ENCODE data around the gene RIIAD1. TPM values are rescaled to one million over a fixed set of nuclear protein-coding genes. Genes with fewer than 3 reads are reported as not detected.

RIIAD1 gene
- polyA plus RNA-seq, 1 donor (not counting 4 experiments of a cell fraction or from before 2014, with no cell fraction given), result not detected

DNA sequence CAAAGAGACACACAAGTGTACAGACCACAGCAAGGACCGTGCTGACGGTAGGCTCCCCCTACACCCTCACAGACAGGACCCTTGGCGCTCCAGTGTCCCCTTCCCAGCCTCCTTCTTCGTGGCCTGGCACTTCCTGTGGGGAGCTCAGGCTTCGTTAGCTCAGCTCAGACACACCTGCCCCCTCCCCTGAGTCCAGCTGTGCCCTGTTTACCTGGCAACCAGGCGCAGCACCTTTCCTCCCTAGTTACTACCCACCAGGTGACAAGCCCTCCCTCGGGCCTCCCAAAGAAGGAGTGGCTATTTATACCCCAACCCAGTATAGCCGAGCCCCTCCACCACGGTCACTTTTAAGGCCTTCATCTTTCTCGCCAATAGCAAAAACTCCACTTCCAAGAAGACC, 9.4 kb upstream of the RIIAD1 start:
- H2AFZ ChIP-seq (ENCODE audit: control insufficient read depth, low read length), result no peak overlapping the region
- FAIRE-seq (no peak), DNase-seq (ENCODE audit: low read depth, low spot score) (no peak)
- H3K27ac ChIP-seq (ENCODE audit: control insufficient read depth, insufficient read depth, low read length), result no peak overlapping the region
- H3K27me3 ChIP-seq (ENCODE audit: control insufficient read depth, extremely low read depth, insufficient read depth, low read length), result peaks cover 22% of the 10 kb centered on the region
- no peaks in the 10 kb centered on the region for H3K9me3 ChIP-seq (ENCODE audit: control insufficient read depth, low read depth, low read length)
- no peaks in the 10 kb centered on the region for H4K20me1 ChIP-seq (ENCODE audit: control insufficient read depth, extremely low read depth, insufficient read depth, low read length)
- TF ChIP-seq CTCF (optimal IDR thresholded peaks at IDR 0.05 in 1 of 3, IDR thresholded peaks at IDR 0.05 in 1 of 3, conservative IDR thresholded peaks at IDR 0.05 in 1 of 3; ENCODE audit: extremely low read depth in 1 of 3, insufficient read depth in 2 of 3, low read length in 3 of 3), result no peak
- TF ChIP-seq EZH2 (IDR thresholded peaks at IDR 0.05; ENCODE audit: low read length), result no peak
- H3K9ac ChIP-seq (ENCODE audit: control insufficient read depth, extremely low read depth, insufficient read depth, low read length), result no peak overlapping the region
- no peaks in the 10 kb centered on the region for H3K9me1 ChIP-seq (ENCODE audit: control insufficient read depth, extremely low read depth, insufficient read depth, low read length)
- H3K79me2 ChIP-seq (ENCODE audit: control insufficient read depth, insufficient read depth, low read length), result no peaks in the 10 kb centered on the region
- H3K4me2 ChIP-seq (ENCODE audit: control insufficient read depth, extremely low read depth, insufficient read depth, low read depth, low read length), result no peak overlapping the region
- H3K4me1 ChIP-seq (ENCODE audit: control insufficient read depth, extremely low read depth, insufficient read depth, low read length), result peaks cover 10% of the 10 kb centered on the region
- dilution Hi-C loops (cut with MboI; ENCODE audit: extremely low pct_ligation_motif_present, low sequenced_read_pairs), result no loop called here
- no peak overlapping the region for H3K4me3 ChIP-seq (ENCODE audit: control insufficient read depth in 2 of 3, extremely low read depth in 1 of 3, insufficient read depth in 2 of 3, low read depth in 1 of 3, low read length in 3 of 3)
- no peaks in the 10 kb centered on the region for H3K36me3 ChIP-seq (ENCODE audit: control insufficient read depth in 2 of 2, extremely low read depth in 1 of 2, insufficient read depth in 2 of 2, low read length in 2 of 2)

DNA sequence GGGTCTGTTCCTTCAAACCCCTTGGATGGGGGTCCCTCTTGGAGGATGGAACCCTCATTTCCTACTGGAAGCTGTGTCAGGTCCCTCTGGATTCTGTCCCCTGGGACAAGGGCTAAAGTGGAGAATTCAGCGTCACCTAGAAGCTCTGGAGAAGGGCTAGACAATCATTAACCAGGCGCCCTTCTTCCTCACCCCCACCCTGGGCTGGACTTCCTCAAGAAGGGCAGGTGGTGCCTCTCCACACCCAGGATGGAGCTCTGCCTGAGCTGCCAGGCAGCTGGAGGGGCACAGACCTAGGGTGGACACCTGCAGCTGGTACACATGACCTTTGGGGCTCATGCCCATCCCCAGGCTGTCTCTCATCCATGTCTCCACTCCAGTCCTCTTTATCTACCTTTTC, 8.3 kb upstream of the RIIAD1 start:
- no peaks in the 10 kb centered on the region for H4K20me1 ChIP-seq (ENCODE audit: control insufficient read depth, extremely low read depth, insufficient read depth, low read length)
- H3K79me2 ChIP-seq (ENCODE audit: control insufficient read depth, insufficient read depth, low read length), result no peaks in the 10 kb centered on the region
- H3K9me1 ChIP-seq (ENCODE audit: control insufficient read depth, extremely low read depth, insufficient read depth, low read length), result no peaks in the 10 kb centered on the region
- H3K36me3 ChIP-seq (ENCODE audit: control insufficient read depth in 2 of 2, extremely low read depth in 1 of 2, insufficient read depth in 2 of 2, low read length in 2 of 2), result no peaks in the 10 kb centered on the region
- H3K4me2 ChIP-seq (ENCODE audit: control insufficient read depth, extremely low read depth, insufficient read depth, low read depth, low read length), result no peak overlapping the region
- H3K4me3 ChIP-seq (ENCODE audit: control insufficient read depth in 2 of 3, extremely low read depth in 1 of 3, insufficient read depth in 2 of 3, low read depth in 1 of 3, low read length in 3 of 3), result no peak overlapping the region
- H3K9me3 ChIP-seq (ENCODE audit: control insufficient read depth, low read depth, low read length), result no peaks in the 10 kb centered on the region
- TF ChIP-seq EZH2 (IDR thresholded peaks at IDR 0.05; ENCODE audit: low read length) (no peak), CTCF (optimal IDR thresholded peaks at IDR 0.05 in 1 of 3, IDR thresholded peaks at IDR 0.05 in 1 of 3, conservative IDR thresholded peaks at IDR 0.05 in 1 of 3; ENCODE audit: extremely low read depth in 1 of 3, insufficient read depth in 2 of 3, low read length in 3 of 3) (no peak)
- H2AFZ ChIP-seq (ENCODE audit: control insufficient read depth, low read length), result no peak overlapping the region
- H3K27me3 ChIP-seq (ENCODE audit: control insufficient read depth, extremely low read depth, insufficient read depth, low read length), result peaks cover 32% of the 10 kb centered on the region
- dilution Hi-C loops (cut with MboI; ENCODE audit: extremely low pct_ligation_motif_present, low sequenced_read_pairs), result no loop called here
- no peak overlapping the region for H3K9ac ChIP-seq (ENCODE audit: control insufficient read depth, extremely low read depth, insufficient read depth, low read length)
- FAIRE-seq, result no peak
- H3K27ac ChIP-seq (ENCODE audit: control insufficient read depth, insufficient read depth, low read length), result no peak overlapping the region
- peaks cover 10% of the 10 kb centered on the region for H3K4me1 ChIP-seq (ENCODE audit: control insufficient read depth, extremely low read depth, insufficient read depth, low read length)
- no peak for DNase-seq (ENCODE audit: low read depth, low spot score)

Data from keratinocyte (primary cell).